ENCODE data around the gene FOXI1. TPM values are rescaled to one million over a fixed set of nuclear protein-coding genes. Genes with fewer than 3 reads are reported as not detected.

FOXI1 gene
- total RNA-seq, 1 donor from 2014 or later: not detected

- Mint-ChIP-seq H3K4me3 (ENCODE audit: unreplicated experiment) (no peak overlapping the region), H3K27ac (ENCODE audit: unreplicated experiment) (no peak overlapping the region), H3K9me3 (ENCODE audit: unreplicated experiment) (peaks cover 4% of the 10 kb centered on the region), H3K36me3 (ENCODE audit: unreplicated experiment) (no peaks in the 10 kb centered on the region), H3K4me1 (ENCODE audit: low read depth, unreplicated experiment) (peaks cover 15% of the 10 kb centered on the region), H3K27me3 (ENCODE audit: unreplicated experiment) (no peaks in the 10 kb centered on the region)
- no peak for TF ChIP-seq CTCF (IDR thresholded peaks at IDR 0.05; ENCODE audit: partially characterized antibody, unreplicated experiment)
- no peak for DNase-seq
These were observed 30.0 kb upstream of the FOXI1 start for GRCh38 chr5:170075696-170076095.

DNA sequence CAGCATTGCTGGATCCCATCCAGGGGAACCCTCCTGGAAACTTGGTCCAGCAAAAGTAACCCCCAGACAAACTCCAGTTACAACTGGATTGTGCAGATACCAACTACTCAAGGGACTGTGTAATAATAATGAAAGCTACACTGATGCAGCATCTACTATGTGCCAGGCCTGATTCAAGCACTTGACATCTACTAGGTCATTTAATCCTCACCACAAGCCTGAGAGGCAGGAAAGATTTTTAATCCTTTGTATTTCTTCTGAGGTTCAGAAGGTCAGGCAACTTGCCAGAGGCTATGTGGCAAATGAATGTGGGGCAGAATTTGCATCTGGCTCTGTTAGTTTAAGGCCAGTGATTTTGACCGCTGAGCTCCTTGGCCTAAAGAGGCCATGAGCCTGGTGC, 29.5 kb upstream of the FOXI1 start:
- H3K27ac Mint-ChIP-seq (ENCODE audit: unreplicated experiment): no peak overlapping the region
- H3K27me3 Mint-ChIP-seq (ENCODE audit: unreplicated experiment): peaks cover 2% of the 10 kb centered on the region

DNA sequence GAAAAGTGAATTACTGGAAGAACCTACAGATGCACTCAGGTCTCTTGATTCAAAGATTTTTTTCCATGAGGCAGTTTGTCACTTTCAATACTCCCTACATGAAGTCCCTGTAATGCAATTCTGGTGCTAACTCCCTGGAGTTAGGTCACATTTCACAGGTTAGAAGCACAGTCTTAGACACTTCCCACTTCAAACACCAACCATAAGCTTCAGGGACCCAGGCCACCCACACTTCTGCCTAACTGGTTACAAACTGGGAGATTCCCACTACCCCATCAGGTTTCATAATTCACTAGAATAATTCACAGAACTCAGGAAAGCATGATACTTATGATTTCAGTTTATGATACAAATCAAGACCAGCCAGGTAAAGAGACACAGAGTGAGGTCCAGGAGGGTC, 29.0 kb upstream of the FOXI1 start:
- Mint-ChIP-seq H3K9me3 (ENCODE audit: unreplicated experiment) (peaks cover 4% of the 10 kb centered on the region), H3K4me1 (ENCODE audit: low read depth, unreplicated experiment) (peaks cover 15% of the 10 kb centered on the region), H3K4me3 (ENCODE audit: unreplicated experiment) (no peak overlapping the region), H3K27ac (ENCODE audit: unreplicated experiment) (no peak overlapping the region), H3K36me3 (ENCODE audit: unreplicated experiment) (no peaks in the 10 kb centered on the region), H3K27me3 (ENCODE audit: unreplicated experiment) (peaks cover 2% of the 10 kb centered on the region)
- no peak for DNase-seq
- no peak for TF ChIP-seq CTCF (IDR thresholded peaks at IDR 0.05; ENCODE audit: partially characterized antibody, unreplicated experiment)

More for the DNA sequence above, 29.5 kb upstream of the FOXI1 start:
- H3K4me3 Mint-ChIP-seq (ENCODE audit: unreplicated experiment): no peak overlapping the region
- peaks cover 15% of the 10 kb centered on the region for H3K4me1 Mint-ChIP-seq (ENCODE audit: low read depth, unreplicated experiment)
- H3K9me3 Mint-ChIP-seq (ENCODE audit: unreplicated experiment): peaks cover 4% of the 10 kb centered on the region
- TF ChIP-seq CTCF (IDR thresholded peaks at IDR 0.05; ENCODE audit: partially characterized antibody, unreplicated experiment): no peak
- H3K36me3 Mint-ChIP-seq (ENCODE audit: unreplicated experiment): no peaks in the 10 kb centered on the region
- no peak for DNase-seq

DNA sequence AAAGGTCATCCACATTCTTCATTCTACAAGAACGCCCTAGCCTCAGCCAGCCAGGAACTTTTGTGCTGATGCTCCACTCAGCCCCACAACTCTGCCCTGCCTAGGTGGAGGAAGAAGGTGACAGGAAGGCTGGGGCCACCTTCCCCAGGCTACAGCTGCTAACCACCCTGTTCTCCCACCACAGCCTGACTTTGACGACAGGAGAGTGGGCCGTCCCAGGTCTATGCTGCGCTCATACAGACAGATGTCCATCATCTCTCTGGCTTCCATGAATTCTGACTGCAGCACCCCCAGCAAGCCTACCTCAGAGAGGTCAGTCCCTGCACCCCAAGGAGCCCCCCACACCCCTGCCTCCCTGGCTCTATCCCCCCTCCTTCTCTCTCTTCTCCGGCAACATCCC, 28.2 kb upstream of the FOXI1 start:
- DNase-seq: no peak
- Mint-ChIP-seq H3K9me3 (ENCODE audit: unreplicated experiment) (peaks cover 4% of the 10 kb centered on the region), H3K4me1 (ENCODE audit: low read depth, unreplicated experiment) (peaks cover 15% of the 10 kb centered on the region), H3K36me3 (ENCODE audit: unreplicated experiment) (no peaks in the 10 kb centered on the region), H3K4me3 (ENCODE audit: unreplicated experiment) (no peak overlapping the region), H3K27me3 (ENCODE audit: unreplicated experiment) (peaks cover 2% of the 10 kb centered on the region), H3K27ac (ENCODE audit: unreplicated experiment) (no peak overlapping the region)
- TF ChIP-seq CTCF (IDR thresholded peaks at IDR 0.05; ENCODE audit: partially characterized antibody, unreplicated experiment): no peak

GRCh38 chr5:170078458-170078857, 27.2 kb upstream of the FOXI1 start:
- peaks cover 2% of the 10 kb centered on the region for H3K27me3 Mint-ChIP-seq (ENCODE audit: unreplicated experiment)
- TF ChIP-seq CTCF (IDR thresholded peaks at IDR 0.05; ENCODE audit: partially characterized antibody, unreplicated experiment): no peak
- H3K36me3 Mint-ChIP-seq (ENCODE audit: unreplicated experiment): no peaks in the 10 kb centered on the region
- H3K4me3 Mint-ChIP-seq (ENCODE audit: unreplicated experiment): no peak overlapping the region
- no peak overlapping the region for H3K27ac Mint-ChIP-seq (ENCODE audit: unreplicated experiment)
- H3K9me3 Mint-ChIP-seq (ENCODE audit: unreplicated experiment): peaks cover 4% of the 10 kb centered on the region
- peaks cover 15% of the 10 kb centered on the region for H3K4me1 Mint-ChIP-seq (ENCODE audit: low read depth, unreplicated experiment)
- no peak for DNase-seq
